ENCODE results near the gene KSR1.

- TF ChIP-seq CTCF (IDR thresholded peaks at IDR 0.05): no peak
- no peak for TF ChIP-seq POLR2A (IDR thresholded peaks at IDR 0.05)
Measured at GRCh38 chr17:27562777-27563455, 106.7 kb downstream of the KSR1 start.
